Tibial nerve (tissue), 3 donors: Measurements from ENCODE around the gene AQP3.

Experiments used
- POLR2A ChIP-seq, 2 donors: fragments of 450-650 bp; IDR thresholded peaks; one replicate each; pipeline ENCODE4 v1.6.1; 2017; ENCODE audit warnings: antibody characterized with exemption in 2 of 2, mild to moderate bottlenecking in 2 of 2, moderate library complexity in 2 of 2
- TF ChIP-seq, protein P1 (sequence below), 5 experiments: fragments of 200-600 bp in 3 of 5; fragments of 450-650 bp in 2 of 5; sonication (generic) in 3 of 5; IDR thresholded peaks; one replicate each; pipeline ENCODE4 v1.5.1; 2016 to 2019; ENCODE audit warnings: antibody characterized with exemption in 5 of 5, mild to moderate bottlenecking in 3 of 5, moderate library complexity in 2 of 5

DNA sequence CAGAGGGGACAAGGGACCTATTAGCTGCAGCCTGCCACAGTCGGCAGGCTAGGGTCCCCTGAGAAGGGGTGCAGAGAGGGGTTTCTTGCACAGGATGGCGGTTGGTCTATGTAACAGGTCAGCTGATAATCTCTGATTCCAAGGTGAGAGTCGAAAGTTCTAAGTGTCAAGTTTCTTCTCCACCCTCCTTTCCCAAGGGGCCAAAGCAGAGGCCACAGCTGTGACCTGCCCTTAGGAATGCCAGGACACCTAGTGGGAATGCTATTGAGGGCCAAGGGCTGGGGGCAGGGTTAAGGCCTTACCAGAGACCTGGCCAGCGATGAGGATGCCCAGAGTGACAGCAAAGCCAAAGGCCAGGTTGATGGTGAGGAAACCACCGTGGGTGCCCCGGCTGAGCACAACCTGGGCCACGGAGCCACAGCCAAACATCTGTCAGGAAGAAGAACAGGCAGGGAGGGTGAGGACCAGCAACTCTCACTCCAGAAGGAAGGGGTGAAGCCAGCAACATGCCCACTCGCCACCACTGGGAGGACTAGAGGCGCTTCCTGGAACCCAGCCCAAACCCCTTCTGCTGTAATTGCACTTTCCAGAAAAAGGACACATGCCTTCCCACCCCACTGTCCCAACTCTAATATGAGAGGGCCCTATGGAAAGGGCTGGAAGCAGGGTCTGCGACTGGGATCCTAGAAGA lies 3.8 kb downstream of the AQP3 start:
- TF ChIP-seq, protein P1, sequence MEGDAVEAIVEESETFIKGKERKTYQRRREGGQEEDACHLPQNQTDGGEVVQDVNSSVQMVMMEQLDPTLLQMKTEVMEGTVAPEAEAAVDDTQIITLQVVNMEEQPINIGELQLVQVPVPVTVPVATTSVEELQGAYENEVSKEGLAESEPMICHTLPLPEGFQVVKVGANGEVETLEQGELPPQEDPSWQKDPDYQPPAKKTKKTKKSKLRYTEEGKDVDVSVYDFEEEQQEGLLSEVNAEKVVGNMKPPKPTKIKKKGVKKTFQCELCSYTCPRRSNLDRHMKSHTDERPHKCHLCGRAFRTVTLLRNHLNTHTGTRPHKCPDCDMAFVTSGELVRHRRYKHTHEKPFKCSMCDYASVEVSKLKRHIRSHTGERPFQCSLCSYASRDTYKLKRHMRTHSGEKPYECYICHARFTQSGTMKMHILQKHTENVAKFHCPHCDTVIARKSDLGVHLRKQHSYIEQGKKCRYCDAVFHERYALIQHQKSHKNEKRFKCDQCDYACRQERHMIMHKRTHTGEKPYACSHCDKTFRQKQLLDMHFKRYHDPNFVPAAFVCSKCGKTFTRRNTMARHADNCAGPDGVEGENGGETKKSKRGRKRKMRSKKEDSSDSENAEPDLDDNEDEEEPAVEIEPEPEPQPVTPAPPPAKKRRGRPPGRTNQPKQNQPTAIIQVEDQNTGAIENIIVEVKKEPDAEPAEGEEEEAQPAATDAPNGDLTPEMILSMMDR (IDR thresholded peaks at IDR 0.05) = no peak
- no peak for TF ChIP-seq POLR2A (IDR thresholded peaks at IDR 0.05)
